GM11168 (cell line): ENCODE measurements around the gene PLCD3.
"Not testable (repeated sequence)": the region's sequence is repeated elsewhere in the genome, so short reads cannot be mapped to it uniquely, and the experiment has no call there.

ENCODE experiments used
- in situ Hi-C: fragments of 300-500 bp; cut with MboI; formaldehyde crosslinking; loops from one replicate; pipeline ENCODE4 v1.12.0; 2022; ENCODE audit warnings: low sequenced_read_pairs; ENCODE audit not compliant: unreplicated experiment

Gene PLCD3

DNA sequence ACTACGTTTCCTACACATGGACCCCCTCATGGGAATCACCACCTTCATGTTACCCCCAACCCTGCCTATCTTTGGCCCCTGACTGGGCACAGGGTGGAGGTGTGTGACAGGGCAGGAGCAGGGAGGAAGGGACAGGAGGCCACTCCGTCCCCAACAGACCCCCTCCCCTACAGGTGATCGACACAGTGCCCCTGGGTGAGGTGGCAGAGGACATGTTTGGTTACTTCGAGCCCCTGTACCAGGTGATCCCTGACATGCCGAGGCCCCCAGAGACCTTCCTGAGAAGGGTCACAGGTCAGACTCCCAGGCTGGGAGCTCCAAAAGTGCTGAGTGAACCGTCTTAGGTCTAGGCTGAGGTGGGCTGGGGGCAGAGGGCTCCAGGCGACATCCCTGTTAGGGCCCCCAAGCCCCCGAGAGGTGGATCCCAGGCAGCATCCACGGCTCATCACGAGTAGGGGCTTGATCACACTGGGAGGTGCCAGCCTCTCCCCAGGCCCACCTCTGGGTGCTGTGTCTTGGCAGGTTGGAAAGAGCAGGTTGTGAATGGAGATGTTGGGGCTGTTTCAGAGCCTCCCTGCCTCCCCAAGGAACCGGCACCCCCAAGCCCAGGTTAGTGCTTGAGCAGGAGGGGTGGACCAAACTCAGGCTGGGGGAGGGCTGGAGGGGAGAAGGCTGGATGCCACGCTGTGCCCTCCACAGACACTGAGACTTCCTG is 4.7 kb upstream of the PLCD3 start:
- in situ Hi-C loops, result no loop called here

DNA sequence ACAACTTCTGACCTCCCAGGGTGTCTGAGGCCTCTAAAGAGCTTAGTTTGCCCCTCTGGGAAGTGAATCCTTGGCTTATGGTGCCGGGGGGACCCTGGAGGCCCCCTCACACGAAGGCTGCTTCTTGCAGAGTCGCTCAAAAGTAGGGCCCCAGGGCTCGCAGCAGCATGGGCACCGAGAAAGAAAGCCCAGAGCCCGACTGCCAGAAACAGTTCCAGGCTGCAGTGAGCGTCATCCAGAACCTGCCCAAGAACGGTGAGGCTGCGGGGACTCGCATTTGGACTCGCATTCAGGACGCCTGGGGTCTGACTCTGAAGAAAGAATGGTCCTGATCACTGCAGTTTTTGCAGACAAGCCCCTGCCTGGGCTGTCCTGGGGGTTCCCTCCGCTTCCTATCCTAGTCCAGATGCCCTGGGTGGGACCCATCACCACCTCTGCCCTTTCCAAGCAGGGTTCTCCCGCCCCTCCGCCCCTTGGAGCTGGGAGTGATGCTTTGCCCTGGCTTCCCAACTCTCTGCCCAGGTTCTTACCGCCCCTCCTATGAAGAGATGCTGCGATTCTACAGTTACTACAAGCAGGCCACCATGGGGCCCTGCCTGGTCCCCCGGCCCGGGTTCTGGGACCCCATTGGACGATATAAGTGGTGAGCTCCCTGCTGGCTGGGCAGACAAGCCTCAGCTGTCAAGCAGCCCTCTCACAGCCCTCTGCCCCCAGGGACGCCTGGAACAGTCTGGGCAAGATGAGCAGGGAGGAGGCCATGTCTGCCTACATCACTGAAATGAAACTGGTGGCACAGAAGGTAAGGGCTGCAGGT is 3.9 kb upstream of the PLCD3 start:
- in situ Hi-C loops, result no loop called here

DNA sequence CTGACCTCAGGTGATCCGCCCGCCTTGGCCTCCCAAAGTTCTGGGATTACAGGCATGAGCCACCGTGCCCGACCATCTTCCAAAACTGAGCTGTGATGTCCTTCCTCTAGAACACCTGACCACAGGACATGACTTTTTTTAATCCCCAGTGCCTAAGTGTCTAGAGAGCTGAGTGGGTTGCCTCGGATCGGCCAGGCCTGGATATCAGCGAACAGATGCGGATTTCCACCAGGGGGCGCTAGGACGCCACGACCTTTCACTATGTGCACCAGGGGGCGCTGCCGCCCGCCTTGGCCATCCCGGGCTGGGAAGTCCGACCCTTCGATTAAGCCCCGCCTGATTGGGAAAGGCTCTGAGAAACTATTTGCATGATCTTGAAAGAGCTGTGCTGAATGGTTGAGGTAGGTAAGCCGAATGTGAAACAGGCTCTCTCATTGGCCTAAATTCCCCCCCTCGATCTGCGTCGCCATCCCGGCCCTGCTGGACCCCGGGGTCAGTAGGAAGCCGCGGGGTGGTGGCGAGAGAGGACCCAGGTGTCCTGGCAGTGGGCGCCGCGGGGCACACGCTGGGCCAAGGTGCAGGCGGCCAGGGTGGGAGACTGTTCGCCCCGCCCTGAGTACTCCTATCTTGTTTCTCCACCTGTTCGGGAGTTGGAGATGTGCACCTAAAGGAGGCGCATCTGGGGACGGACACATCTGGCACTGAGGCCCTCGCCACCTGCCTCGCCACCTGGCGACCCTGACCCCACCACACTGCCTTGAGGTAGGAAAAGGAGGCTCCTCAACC is 3.1 kb upstream of the PLCD3 start, which contains the start of gene ACBD4:
Gene ACBD4 (plus strand): TSS at position 496 of the 786 bp plus-strand sequence. CDS start 458 bp downstream, outside the sequence.
- in situ Hi-C loops, result no loop called here

DNA sequence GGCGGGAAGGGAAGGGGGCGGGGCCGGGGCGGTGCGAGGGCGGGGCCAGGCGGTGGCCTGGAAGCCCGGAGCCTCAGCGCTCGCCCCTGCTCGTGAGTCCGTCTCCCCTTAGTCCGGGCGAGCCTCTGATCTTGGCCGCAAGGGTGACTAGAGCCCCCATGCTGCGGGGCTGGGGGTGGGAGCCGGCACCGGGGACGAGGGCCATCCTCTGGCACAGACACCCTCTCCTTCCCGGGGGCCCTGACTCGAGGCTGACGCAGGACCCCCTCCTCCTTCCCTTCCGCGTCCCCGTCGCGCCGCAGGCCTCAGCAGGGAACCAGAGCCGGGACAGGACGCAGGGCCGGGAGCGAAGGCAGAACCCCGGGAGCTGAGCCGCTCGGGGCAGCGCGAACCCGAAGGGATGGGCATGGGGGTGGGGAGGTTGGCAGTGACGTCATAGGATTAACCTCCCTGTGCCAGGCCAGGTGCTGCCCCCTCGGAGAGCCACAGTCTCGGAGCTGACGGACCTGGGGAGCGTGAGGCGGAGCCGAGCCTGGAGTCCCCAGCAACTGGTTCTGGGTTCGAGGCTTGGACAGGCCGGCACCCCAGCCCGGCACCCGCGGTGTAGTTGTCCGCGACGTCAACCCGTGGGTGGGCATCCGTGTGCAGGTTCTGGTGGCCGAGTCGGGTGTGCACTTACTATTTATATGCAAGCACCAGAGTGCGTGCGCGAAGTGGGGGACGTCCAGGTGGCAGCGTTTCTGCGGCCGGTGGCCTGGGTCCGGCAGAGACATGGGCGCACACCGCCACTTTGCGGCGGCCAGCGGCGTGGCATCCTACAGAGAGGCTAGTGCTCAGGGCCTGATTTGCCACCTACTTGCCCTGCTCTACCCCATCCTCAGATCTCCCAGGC is 503 bp upstream of the PLCD3 start:
- in situ Hi-C loops, result no loop called here

DNA sequence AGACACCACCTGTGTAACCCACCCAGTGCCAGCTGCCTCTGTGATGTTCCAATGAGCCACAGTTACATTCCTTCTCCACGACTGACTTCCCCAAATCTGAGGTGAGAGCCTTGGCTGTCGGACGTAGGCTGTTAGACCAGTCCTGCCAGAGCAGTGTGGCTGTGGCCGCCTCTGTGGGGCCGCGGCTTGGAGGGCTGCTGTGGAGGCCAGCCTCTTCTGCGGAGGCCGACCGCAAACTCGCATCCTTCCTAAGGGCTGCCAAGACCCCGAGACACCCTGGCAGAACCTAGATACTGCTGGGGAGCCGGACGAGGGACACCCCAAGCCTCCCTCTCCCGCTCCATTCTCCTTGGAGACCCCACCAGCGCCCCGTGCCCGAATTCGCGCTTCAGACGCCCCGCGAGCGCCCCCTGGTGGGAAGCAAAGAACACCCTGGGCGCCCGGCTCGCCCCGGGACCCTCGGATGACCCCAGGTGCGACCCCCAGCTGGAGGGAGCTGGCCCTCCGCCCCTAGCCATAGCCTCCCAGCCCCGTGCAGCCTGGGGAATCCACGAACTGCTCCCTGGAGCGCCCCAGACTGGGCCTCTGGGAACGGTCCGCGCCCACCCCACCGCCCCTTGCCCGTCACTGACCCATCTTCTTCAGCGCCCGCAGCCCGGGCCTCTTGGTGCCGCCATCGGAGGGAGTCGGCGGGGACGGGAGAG is 547 bp downstream of the PLCD3 start:
- in situ Hi-C loops, result no loop called here

DNA sequence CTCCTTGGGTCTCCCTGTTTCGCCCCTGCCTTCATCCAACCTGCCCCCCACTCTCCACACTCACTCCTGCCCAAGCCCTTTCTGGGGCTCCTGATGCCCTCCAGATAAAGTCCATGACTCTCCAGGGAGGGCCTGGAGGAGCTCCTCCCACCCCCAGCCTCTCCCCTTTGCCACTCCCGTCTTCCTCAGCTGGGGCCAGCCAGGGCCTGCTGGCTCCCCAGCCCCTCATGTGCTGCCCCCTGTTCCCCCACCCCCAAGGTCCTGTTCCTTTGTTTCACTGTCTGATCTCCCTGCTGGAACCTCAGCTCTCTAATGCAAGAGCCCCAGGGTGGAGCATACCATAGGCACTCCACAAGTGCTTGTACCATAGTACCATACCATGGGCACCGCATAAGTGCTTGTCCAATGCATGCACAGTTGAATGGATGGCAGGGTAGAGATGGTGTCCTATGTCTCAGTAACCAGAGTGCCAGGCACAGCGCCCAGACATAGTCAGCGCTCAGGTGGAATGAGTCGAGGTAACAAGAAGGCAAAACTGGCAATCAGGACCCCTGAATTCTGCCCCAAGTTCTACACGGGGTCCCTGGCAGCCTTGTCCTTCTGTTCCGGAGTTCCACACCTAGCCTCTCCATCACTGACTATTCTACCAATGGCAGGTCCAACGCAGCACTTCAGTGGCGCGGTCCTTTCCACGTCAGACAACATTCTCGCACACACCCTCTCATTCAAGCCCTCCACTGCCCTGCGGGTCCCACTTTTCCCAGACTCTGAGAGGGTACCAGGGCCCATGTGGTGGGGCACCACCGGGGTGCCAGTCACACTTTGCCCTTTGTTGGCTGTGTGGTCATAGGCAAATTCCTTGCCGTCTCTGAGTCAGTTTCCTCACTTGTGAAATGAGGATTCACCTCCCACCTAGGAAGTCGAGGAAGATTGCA is 1.4 kb downstream of the PLCD3 start:
- in situ Hi-C loops, result no loop called here

DNA sequence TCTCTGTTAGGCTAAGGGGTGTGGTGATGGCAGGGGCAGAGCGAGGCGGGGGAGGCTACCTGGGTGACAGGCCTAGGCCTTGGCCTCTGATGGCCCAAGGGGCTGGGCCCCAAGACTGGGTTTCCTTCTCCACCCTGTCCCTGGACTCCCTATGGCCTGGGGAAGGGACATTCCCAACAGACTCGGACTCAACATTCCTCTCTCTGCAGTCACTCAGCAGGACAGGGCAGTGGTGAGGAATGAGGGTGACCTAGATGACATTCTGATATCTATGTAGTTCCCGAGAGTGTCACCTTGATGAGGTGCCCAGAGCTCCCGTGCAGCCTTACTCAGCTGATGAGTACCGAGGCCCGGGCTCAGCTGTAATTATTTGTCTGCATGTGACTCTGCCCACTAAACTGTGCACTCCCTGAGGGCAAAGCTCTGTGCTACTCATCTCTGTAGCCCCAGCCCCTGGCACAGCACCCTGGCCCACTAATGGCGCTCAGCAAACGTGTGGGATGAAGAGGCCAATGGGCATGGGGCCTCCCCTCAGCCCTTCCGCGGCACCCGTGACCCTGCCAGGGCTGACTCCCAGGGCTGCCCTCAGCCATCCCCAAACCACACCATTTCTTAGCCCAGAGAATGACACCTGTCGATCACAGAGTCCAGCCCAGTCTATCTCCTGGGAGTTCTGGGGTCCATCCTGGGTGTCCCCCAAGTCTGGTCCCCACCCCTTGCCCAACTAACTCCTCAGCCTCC is 2.2 kb downstream of the PLCD3 start:
- in situ Hi-C loops, result no loop called here

DNA sequence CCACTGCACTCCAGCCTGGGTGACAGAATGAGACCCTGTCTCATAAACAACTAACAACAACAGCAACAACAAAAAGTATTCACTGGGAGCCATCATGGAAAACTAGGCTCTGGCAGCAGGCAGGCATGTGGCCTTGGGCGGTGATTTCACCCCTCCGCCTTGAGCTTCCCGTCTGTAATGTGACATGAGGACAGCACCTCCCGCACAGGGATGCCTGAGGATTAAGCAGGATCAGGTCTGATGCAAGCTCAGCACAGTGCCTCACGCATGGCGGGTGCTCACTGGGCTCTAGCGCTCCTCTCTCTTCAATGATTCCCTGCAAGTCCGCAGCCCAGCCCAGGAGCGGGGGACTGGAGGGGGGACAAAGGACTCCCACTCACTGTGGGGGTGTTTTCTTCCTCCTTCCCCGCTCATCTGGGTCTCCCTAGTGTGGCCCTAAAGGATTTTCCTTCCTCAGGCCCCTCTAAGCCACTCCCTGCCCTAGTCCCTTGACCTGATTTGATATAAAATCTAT is 2.8 kb downstream of the PLCD3 start:
- in situ Hi-C loops, result no loop called here

DNA sequence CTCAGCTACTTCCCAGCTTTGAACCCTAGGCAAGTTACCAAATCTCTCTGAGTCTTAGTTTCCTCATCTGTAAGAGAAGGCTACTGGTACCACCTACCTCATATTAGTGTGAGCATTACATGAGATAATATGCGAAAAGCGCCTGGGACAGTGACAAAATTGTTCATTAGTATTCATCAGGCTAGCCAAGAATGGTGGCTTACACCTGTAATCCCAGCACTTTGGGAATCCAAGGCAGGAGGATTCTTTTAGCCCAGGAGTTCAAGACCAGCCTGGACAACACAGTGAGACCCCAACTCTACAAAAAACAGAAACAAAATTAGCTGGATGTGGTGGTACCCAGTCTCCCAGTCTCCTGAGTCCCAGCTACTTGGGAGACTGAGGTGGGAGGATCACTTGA is 3.3 kb downstream of the PLCD3 start:
- in situ Hi-C loops, result no loop called here

DNA sequence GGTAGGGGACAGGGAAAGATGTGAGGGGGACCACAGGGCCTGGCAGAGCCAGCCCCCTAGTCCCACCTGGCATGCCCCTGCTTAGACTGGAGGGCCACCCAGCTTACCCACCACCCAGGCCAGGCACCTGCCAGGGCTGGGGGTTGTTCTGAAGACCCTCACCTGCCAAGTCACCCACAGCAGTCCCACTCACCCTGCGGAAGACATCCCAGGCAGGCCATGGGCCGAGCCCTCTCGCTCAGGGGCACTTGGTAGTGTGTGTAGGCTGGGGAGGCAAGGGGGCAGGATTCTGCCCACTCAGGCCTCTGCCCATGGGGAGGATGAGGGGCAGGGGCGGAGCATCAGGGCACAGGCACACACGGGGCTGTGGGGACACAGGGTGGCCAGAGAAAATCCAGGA is 4.0 kb downstream of the PLCD3 start:
- in situ Hi-C loops, result no loop called here

DNA sequence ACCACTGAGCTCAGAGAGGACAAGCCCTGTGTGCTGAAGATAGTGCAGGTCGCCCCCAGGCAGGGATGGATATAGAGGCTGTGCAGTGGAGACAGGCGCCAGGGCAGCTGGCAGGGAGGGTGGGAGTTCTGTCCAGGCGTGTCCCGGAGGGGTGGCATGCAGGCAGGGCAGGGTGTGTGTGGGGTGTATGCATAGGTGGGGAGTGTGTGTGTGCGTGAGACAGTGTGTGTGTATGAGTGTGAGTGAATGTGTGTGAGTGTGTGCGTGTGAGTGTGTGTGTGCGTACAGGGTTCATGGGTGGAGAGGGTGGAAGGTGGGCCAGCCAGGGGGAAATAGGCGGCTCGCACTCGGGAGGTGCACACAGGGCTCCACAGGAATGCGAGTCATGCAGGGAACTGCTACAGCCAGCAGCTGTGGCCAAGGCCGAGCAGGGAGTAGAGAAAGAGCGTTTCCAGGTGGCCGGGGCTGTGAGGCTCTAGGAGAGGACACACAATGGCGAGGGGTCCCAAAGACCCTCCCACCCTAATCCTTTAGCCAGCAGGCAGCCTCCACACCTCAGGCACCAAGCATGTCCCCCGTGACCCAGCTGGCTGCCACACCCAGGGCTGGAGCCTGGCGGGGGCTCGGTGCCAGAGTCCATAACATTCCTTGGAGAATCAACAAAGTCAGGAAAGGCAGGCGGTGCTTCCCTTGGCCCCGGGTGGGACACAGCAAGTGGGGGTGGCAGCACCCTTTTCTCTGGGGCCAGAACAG is 4.6 kb downstream of the PLCD3 start:
- in situ Hi-C loops, result no loop called here

DNA sequence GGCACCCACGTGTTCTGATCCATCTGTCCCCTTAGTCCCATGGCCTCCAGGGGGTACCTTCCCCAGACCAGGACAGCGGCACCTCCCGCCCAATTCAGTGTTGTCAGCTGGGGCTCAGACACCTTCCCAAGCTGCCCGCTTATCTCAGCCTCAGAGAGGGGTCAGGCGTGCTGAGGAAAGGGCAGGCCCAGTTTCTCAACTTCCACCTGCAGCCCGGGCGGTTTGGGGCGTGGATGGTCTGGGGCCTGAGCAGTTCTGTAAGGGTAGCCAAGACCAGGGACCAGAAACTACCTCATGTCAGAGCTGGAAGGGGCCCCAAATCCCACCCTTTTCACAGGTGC is 5.1 kb downstream of the PLCD3 start:
- in situ Hi-C loops, result no loop called here

DNA sequence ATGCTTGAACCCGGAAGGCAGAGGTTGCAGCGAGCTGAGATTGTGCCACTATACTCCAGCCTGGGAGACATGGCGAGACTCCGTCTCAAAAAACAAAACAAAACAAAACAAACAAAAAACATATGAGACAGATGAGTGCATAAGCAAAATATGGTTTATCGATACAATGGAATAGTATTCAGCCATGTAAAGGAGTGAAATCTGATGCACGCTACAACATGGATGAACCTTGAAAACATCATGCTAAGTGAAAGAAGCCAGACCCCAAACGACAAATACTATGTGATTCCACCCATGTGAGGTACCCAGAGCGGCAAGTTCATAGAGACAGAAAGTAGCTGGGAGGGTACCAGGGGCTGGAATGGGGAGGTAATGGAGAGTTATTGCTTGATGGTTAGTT is 6.8 kb downstream of the PLCD3 start:
- in situ Hi-C loops, result no loop called here

DNA sequence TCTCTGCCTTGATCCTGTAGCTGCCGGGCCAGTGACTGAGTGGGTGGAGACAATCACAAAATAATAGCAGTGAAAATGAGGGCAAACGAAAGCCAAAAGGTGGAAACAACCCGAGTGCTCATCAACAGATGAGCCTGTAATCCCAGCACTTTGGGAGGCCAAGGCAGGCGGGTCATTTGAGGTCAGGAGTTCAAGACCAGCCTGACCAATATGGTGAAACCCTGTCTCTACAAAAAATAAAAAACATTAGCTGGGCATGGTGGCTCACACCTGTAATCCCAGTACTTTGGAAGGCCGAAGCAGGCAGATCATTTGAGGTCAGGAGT is 7.6 kb downstream of the PLCD3 start:
- in situ Hi-C loops, result not testable (repeated sequence)

DNA sequence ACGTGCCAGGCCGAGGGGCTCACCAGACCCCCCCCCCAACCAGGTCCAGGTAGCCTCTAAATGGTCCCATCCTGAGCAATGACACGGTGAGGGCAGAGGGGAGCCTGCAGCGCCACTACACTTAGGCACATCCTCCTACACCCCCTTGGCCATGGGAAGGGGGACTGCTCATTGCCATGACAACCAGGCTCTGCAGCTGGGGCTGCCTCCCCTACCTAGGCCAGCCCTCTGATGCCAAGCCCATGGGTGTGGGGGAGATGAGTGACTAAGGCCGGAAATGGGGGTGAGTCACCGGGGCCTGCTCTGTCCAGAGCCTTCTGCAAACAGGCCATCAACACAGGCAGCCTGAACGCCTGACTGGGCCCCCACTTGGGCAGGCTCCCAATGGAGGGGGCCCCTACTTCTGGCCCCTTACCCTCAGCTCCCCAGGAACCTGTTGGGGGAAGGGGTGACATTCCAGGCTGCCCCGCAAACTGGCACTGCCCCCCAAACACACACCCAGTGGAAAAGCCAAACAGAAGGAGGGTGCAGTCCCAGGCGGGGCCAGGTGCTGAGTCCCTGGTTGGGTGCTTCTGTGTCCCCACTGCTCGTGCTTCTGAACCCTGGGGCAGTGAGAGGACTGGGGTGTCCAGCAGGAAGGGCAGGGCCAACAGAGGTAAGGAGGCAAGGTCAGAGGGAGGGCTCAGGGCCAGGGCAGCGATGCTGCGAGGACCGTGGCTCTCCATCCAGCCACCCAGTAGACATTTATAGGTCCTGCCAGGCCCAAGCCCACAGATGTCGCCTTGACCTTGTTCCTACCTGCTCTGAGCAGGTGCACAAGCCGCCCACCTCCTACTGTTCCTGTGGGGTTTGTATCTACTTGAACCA is 8.2 kb downstream of the PLCD3 start:
- in situ Hi-C loops, result no loop called here
